A549 (cell line): ENCODE results near the gene PPP2R5A.

ENCODE experiments used
- HOXB5 ChIP-seq: fragments of 250-450 bp; sonication (Bioruptor Pico); IDR thresholded peaks from 2 replicates; pipeline ENCODE4 v1.5.0; 2020; ENCODE audit warnings: mild to moderate bottlenecking, moderate library complexity
- JUN ChIP-seq, 2 experiments: fragments of >200 bp; sonication (Bioruptor Twin); formaldehyde crosslinking; IDR thresholded peaks; 2 replicates in 1 of 2; 3 replicates in 1 of 2; pipeline ENCODE4 v1.6.1; 2016 to 2017
- MYC ChIP-seq: IDR thresholded peaks from 2 replicates; pipeline ENCODE4 v1.6.1; 2012; ENCODE audit warnings: mild to moderate bottlenecking, inconsistent platforms, low read length, improper control_type of control experiment, borderline replicate concordance
- POLR2A ChIP-seq: IDR thresholded peaks from 2 replicates; pipeline ENCODE4 v1.6.1; 2012; ENCODE audit warnings: mild to moderate bottlenecking, low read length
- RAD21 ChIP-seq, 2 experiments: fragments of >200 bp in 1 of 2; sonication (Bioruptor Twin) in 1 of 2; formaldehyde crosslinking in 1 of 2; IDR thresholded peaks in 1 of 2; conservative IDR thresholded peaks in 1 of 2; 2 replicates in 1 of 2; 3 replicates in 1 of 2; pipeline ENCODE4 v1.6.1; 2012 to 2018; ENCODE audit warnings: inconsistent platforms in 1 of 2
- RCOR1 ChIP-seq: fragments of 150-350 bp; IDR thresholded peaks from 2 replicates; pipeline ENCODE4 v1.6.1; 2014; ENCODE audit warnings: antibody characterized with exemption, low read length, low read depth
- RFX5 ChIP-seq: fragments of 450-650 bp; IDR thresholded peaks from 2 replicates; pipeline ENCODE4 v1.7.1; 2014; ENCODE audit warnings: antibody characterized with exemption, mild to moderate bottlenecking, moderate library complexity
- TF ChIP-seq, protein P1 (sequence below): IDR thresholded peaks from 2 replicates; pipeline ENCODE4 v1.6.1; 2012
- TF ChIP-seq, protein P2 (sequence below): fragments of >200 bp; sonication (Bioruptor Twin); formaldehyde crosslinking; IDR thresholded peaks from 3 replicates; pipeline ENCODE4 v1.5.1; 2016
- TF ChIP-seq, protein P3 (sequence below): fragments of 200-600 bp; sonication (generic); IDR thresholded peaks from 2 replicates; pipeline ENCODE4 v1.6.1; 2016; ENCODE audit warnings: antibody characterized with exemption, mild to moderate bottlenecking, moderate library complexity
- TF ChIP-seq, protein P4 (sequence below): IDR thresholded peaks from 2 replicates; pipeline ENCODE4 v1.6.1; 2012
- TF ChIP-seq, protein P5 (sequence below): fragments of >200 bp; sonication (Bioruptor Twin); formaldehyde crosslinking; IDR thresholded peaks from 3 replicates; pipeline ENCODE4 v1.6.1; 2016

DNA sequence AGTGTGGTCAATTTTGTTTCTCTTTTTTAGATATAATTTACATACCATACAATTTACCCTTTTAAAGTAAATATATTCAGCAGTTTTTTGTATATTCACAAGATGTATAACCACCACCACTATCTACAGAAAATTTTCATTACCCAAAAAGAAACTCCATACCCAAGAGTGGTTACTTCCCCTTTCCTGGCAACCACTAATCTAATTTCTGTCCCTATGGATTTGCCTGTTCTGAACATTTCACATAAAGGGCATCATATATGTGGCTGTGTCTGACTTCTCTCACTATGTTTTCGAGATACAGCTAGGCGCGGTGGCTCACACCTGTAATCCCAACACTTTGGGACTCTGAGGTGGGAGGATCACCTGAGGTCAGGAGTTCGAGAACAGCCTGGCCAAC lies 115.8 kb downstream of the PPP2R5A start:
- TF ChIP-seq RAD21 (conservative IDR thresholded peaks at IDR 0.05 in 1 of 2, IDR thresholded peaks at IDR 0.05 in 1 of 2), result no peak
- TF ChIP-seq, protein P1, sequence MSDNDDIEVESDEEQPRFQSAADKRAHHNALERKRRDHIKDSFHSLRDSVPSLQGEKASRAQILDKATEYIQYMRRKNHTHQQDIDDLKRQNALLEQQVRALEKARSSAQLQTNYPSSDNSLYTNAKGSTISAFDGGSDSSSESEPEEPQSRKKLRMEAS, result no peak
- no peak for TF ChIP-seq POLR2A
- no peak for TF ChIP-seq JUN (IDR thresholded peaks at IDR 0.05)
- TF ChIP-seq, protein P2, sequence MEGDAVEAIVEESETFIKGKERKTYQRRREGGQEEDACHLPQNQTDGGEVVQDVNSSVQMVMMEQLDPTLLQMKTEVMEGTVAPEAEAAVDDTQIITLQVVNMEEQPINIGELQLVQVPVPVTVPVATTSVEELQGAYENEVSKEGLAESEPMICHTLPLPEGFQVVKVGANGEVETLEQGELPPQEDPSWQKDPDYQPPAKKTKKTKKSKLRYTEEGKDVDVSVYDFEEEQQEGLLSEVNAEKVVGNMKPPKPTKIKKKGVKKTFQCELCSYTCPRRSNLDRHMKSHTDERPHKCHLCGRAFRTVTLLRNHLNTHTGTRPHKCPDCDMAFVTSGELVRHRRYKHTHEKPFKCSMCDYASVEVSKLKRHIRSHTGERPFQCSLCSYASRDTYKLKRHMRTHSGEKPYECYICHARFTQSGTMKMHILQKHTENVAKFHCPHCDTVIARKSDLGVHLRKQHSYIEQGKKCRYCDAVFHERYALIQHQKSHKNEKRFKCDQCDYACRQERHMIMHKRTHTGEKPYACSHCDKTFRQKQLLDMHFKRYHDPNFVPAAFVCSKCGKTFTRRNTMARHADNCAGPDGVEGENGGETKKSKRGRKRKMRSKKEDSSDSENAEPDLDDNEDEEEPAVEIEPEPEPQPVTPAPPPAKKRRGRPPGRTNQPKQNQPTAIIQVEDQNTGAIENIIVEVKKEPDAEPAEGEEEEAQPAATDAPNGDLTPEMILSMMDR, result no peak
- TF ChIP-seq, protein P3, sequence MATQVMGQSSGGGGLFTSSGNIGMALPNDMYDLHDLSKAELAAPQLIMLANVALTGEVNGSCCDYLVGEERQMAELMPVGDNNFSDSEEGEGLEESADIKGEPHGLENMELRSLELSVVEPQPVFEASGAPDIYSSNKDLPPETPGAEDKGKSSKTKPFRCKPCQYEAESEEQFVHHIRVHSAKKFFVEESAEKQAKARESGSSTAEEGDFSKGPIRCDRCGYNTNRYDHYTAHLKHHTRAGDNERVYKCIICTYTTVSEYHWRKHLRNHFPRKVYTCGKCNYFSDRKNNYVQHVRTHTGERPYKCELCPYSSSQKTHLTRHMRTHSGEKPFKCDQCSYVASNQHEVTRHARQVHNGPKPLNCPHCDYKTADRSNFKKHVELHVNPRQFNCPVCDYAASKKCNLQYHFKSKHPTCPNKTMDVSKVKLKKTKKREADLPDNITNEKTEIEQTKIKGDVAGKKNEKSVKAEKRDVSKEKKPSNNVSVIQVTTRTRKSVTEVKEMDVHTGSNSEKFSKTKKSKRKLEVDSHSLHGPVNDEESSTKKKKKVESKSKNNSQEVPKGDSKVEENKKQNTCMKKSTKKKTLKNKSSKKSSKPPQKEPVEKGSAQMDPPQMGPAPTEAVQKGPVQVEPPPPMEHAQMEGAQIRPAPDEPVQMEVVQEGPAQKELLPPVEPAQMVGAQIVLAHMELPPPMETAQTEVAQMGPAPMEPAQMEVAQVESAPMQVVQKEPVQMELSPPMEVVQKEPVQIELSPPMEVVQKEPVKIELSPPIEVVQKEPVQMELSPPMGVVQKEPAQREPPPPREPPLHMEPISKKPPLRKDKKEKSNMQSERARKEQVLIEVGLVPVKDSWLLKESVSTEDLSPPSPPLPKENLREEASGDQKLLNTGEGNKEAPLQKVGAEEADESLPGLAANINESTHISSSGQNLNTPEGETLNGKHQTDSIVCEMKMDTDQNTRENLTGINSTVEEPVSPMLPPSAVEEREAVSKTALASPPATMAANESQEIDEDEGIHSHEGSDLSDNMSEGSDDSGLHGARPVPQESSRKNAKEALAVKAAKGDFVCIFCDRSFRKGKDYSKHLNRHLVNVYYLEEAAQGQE, result no peak
- TF ChIP-seq, protein P4, sequence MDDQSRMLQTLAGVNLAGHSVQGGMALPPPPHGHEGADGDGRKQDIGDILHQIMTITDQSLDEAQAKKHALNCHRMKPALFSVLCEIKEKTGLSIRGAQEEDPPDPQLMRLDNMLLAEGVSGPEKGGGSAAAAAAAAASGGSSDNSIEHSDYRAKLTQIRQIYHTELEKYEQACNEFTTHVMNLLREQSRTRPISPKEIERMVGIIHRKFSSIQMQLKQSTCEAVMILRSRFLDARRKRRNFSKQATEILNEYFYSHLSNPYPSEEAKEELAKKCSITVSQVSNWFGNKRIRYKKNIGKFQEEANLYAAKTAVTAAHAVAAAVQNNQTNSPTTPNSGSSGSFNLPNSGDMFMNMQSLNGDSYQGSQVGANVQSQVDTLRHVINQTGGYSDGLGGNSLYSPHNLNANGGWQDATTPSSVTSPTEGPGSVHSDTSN, result no peak
- no peak for TF ChIP-seq RCOR1
- no peak for TF ChIP-seq RFX5
- no peak for TF ChIP-seq MYC
- TF ChIP-seq HOXB5 (CRISPR knock-in tag), result no peak
- TF ChIP-seq, protein P5, sequence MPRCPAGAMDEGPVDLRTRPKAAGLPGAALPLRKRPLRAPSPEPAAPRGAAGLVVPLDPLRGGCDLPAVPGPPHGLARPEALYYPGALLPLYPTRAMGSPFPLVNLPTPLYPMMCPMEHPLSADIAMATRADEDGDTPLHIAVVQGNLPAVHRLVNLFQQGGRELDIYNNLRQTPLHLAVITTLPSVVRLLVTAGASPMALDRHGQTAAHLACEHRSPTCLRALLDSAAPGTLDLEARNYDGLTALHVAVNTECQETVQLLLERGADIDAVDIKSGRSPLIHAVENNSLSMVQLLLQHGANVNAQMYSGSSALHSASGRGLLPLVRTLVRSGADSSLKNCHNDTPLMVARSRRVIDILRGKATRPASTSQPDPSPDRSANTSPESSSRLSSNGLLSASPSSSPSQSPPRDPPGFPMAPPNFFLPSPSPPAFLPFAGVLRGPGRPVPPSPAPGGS, result no peak
